Cardiac fibroblast (primary cell): ENCODE data around the gene GLG1.

Experiments used
- DNase-seq, 2 donors: peaks; one replicate each; pipeline versions ENCODE4 v3.0.0 to v3.0.0-alpha.2; 2010; ENCODE audit warnings: low read depth in 2 of 2
- H3K4me3 ChIP-seq, 2 donors: replicated peaks in 1 of 2; 1 replicate in 1 of 2; 2 replicates in 1 of 2; pipeline ENCODE4 v1.5.1; 2011; ENCODE audit warnings: low read depth in 2 of 2, low read length in 2 of 2, mild to moderate bottlenecking in 2 of 2, moderate library complexity in 1 of 2
- CTCF ChIP-seq: IDR thresholded peaks from one replicate; pipeline ENCODE4 v1.5.1; 2011; ENCODE audit warnings: low read depth, mild to moderate bottlenecking, low read length, inconsistent platforms

Gene GLG1

DNA sequence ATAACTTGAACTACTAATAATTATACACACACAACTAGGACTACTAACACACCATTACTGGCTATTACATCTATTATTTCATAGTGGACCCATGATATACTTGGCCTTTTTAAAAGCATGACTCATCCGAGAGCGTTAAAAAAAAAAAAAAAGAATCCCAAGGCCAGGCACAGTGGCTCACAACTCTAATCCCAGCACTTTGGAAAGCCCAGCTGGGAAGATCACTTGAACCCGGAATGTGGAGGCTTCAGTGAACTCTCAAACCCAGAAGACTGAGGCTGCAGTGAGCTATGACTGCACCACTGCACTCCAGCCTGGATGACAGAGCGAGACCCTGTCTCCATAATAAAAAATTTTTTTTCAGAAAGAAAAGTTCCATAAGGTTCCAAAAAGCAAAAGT is 3.1 kb downstream of the GLG1 start:
- no peak overlapping the region for H3K4me3 ChIP-seq
- DNase-seq: peak; percentile 33 to 53
- TF ChIP-seq CTCF: no peak

DNA sequence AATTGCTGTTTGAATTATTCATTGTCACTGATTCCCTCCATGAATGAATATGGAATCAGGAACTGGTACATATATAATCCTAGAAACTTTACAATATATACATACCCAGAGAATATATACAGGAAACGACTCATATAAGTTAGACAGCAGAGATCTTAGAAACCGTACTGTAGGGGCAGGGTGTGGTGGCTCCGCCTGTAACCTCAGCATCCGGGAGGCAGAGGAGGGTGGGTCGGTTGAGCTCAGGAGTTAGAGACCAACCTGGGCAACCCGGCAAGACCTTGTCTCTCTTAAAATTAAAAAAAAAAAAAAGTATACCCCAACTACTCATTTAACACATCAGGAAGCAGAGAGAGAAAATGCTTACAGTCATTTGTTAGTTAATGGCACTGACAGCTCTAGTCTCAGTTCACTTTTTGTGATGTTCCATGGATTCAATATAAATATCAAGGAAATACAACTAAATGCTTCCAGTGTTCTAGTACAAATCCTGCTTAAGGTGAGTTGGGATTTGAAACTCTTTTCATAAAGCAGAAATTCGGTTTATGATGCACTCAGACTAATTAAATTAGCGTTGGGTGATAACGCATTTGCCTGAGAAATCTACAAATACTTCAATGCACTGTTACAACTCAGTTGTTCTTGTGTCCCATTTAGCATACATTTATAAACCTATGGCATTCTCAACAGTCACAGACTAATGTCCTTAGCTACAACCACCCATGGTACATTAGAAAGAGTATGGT is 5.6 kb downstream of the GLG1 start:
- no peak for TF ChIP-seq CTCF
- DNase-seq: no peak
- H3K4me3 ChIP-seq: no peak overlapping the region

GRCh38 chr16:74596586-74596985 is 10.3 kb downstream of the GLG1 start:
- no peak for DNase-seq
- H3K4me3 ChIP-seq: no peak overlapping the region
- no peak for TF ChIP-seq CTCF

DNA sequence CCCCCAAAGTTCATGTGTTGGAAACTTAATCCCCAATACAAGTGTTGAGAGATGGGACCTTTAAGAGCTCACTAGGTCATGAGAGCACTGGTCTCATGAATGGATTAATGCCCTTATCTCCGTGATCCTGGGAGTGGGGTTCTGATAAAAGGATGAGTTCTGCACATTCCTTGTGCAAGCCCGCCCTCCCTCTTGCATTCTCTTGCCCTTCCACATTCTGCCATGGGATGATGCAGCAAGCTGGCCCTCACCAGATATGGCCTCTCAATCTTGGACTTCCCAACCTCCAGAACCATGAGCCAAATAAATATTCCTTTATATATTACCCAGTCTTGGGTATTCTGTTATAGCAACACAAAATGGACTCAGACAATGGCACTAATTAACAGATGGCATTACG is 14.1 kb downstream of the GLG1 start:
- no peak for TF ChIP-seq CTCF
- no peak for DNase-seq
- H3K4me3 ChIP-seq: no peak overlapping the region

DNA sequence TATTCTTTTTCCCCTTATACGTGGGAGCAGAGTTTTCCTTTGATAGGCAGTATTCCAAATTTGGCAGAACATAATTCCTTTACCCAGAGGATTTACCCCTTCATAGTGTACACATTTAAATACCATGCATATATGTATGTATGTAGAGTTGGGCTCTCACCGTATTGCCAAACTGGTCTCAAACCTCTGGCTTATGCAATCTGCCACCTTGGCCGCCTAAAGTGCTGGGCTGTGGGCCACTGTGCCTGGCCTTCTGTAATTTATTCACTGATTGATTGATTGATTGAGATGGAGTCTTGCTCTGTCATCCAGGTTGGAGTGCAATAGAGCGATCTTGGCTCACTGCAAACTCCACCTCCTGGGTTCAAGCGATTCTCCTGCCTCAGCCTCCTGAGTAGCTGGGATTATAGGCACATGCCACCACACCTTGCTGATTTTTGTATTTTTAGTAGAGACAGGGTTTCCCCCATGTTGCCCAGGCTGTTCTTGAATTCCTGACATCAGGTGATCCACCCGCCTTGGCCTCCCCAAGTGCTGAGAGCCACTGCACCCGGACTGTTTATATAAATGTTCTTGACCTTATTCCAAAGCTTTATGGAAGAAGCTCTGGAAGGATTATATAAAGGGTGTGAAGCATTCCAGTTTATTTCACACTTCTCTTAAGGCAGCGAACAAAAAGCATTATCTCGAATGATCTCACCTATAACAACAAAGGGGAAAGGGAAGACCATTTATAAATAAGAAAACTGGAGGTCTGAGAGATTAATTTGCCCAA is 14.9 kb downstream of the GLG1 start:
- no peak overlapping the region for H3K4me3 ChIP-seq
- TF ChIP-seq CTCF: no peak
- no peak for DNase-seq

- DNase-seq: no peak
- H3K4me3 ChIP-seq: no peak overlapping the region
- no peak for TF ChIP-seq CTCF
Observed at GRCh38 chr16:74586948-74587347, 20.0 kb downstream of the GLG1 start.
